RPMI7951 (cell line): ENCODE data around the gene RNF11. TPM values are rescaled to one million over a fixed set of nuclear protein-coding genes. Genes with fewer than 3 reads are reported as not detected.
A peak's percentile ranks its signal among the peaks of the same experiment; 100 is the strongest.
"Not testable (repeated sequence)": the region's sequence is repeated elsewhere in the genome, so short reads cannot be mapped to it uniquely, and the experiment has no call there.

Source experiments
- DNase-seq: peaks from one replicate; pipeline ENCODE4 v3.0.0-alpha.2; 2012; ENCODE audit warnings: low read depth
- total RNA-seq: library from RNA; depleted of rRNA; stranded (reverse); fragments of >200 nt; shearing (Covaris generic); gene quantifications from 2 replicates; pipeline ENCODE4 v1.2.3, GENCODE V29; 2014; rRNA removed

RNF11 gene
- total RNA-seq = 147 and 164 TPM in 2 replicates

DNA sequence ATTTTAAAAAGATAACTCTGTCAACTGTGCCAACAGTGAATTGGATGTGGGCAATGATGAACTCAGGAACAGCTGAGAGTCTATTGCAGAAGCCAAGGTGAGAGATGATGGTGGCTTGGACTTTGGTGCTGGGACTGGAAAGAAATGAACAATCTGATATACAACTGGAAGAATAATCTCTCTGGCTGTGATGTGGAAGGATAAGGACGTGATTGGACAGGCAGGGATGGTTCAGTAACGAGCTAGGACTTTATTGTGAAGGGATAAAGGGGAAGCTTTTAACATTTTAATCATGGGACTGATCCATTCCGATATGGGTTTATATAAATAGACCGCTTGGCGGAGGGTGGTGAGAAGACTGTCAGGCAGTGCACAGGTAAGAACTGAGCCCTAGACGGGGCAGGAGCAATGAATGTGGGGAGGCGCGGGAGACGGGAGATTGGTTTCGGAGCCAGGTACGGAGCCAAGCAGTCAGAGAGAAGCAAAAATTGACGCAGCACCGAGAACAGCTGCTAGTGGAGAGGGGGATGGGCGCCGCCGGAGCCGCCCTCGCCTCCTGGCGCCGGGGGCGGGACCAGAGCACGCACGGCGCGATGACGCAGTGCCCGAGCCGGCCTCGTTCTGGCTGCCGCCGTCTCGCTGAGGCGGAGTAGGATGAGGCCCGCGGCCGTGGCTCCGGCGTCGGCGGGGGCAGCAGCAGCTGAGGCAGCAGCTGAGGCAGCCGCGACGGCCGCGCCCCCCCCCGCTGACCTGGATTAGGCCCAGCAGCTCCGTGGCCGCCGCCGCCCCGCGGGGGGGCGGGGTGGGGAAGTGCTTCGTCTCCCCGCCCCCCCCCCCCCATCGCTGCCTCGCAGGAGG is at the start of gene RNF11:
Gene RNF11 (plus strand): TSS at position 601 of the 858 bp plus-strand sequence. CDS start 484 bp downstream, outside the sequence.
- peak; percentile 87 for DNase-seq

DNA sequence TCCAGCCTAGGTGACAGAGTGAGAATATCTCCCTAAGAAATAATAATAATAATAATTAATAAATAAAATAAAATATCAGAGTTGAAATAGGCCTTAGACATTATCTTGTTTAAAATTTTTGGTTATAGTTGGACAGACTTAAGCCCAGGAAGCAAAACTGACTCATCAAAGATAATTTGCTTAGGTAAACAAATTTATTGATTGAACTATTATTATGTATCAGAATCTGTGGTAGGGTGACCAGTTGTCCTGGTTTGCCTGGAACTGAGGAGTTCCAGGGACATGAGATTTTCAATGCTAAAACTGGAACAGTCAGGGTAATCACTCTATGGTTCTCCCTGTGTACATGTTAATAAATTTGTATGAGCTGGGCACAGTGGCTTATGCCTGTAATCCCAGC is 47.8 kb upstream of the RNF11 start:
- no peak for DNase-seq

GRCh38 chr1:51189421-51190073 is 46.5 kb upstream of the RNF11 start:
- peak; percentile 63 for DNase-seq

GRCh38 chr1:51190961-51191360 is 45.1 kb upstream of the RNF11 start:
- DNase-seq = no peak

GRCh38 chr1:51192213-51192843 is 43.7 kb upstream of the RNF11 start:
- DNase-seq = peak; percentile 67

DNA sequence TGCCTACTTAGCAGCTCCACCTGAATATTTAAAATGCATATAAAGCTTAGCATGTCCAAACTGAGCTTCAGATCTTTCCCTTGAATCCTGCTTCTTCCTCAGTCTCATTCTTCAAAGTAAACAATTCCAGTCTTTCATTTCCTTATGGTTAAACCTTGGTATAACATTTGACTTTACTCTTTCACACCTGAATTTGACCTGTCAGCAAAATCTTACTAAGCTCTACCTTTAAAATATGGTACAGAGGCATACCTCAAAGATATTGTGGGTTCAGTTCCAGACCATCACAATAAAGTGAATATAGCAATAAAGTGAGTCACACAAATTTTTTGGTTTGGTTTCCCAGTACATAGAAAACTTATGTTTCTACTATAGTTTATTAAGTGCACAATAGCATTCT is 42.5 kb upstream of the RNF11 start:
- DNase-seq = no peak

- DNase-seq = no peak
These were observed 32.8 kb upstream of the RNF11 start for GRCh38 chr1:51203121-51203873.

DNA sequence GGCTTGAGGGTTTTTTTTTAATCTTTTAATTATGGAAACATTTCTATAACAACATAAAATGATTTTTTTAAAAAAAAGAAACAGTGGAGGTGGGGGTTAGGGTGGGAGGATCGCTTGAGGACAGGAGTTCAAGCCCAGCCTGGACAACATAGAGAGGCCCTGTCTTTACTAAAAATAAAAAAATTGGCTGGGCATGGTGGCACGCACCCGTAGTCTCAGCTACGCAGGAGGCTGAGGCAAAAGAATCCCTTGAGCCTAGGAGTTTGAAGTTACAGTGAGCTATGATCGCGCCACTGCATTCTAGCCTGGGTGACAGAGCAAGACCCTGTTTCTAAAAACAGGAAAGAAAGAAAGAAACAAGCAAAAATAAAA is 32.2 kb upstream of the RNF11 start:
- no peak for DNase-seq

GRCh38 chr1:51210055-51210454 is 26.0 kb upstream of the RNF11 start:
- DNase-seq = no peak

DNA sequence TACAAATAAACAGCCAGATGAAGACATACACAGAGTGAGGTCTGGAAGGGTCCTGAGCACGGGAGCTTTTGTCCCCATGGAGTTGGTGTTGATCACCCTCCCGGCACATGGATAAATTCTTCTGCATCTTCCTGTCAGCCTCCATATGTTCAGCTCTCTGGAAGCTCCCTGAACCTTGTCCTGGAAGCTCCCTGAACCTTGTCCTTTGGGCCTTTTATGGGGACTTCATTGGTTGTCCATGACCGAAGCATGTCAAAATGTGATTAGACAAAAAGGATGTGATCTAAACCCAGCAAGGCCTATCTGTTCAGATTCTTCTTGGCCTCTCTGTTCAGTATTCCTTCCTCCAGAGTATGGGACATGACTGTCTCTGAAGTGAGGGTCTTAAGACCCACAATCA is 25.4 kb upstream of the RNF11 start:
- DNase-seq = no peak

GRCh38 chr1:51214615-51215131 is 21.4 kb upstream of the RNF11 start:
- DNase-seq = peak; percentile 54

- no peak for DNase-seq
These were observed 20.9 kb upstream of the RNF11 start for GRCh38 chr1:51215169-51215568.

GRCh38 chr1:51216631-51217030 is 19.4 kb upstream of the RNF11 start:
- DNase-seq = no peak

- no peak for DNase-seq
These were observed 19.0 kb upstream of the RNF11 start for GRCh38 chr1:51217101-51217500.

DNA sequence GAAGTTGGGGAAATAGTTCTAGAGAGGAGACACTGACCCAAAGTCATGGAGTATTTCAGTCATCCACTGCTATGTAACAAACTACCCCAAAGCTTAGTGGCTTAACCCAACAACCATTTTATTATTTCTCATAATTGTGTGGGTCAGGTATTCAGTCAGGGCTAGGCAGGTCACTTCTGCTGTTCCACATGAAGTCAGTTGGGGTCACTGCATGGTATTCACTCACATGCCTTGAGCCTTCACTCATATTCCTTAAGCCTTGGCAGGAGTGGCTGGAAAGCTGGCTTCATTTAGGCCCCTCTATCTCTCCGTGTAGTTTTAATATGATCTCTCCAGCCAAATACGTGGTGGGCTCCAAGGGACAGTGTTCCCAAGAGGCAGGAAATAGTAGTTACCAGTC is 17.5 kb upstream of the RNF11 start:
- no peak for DNase-seq

DNA sequence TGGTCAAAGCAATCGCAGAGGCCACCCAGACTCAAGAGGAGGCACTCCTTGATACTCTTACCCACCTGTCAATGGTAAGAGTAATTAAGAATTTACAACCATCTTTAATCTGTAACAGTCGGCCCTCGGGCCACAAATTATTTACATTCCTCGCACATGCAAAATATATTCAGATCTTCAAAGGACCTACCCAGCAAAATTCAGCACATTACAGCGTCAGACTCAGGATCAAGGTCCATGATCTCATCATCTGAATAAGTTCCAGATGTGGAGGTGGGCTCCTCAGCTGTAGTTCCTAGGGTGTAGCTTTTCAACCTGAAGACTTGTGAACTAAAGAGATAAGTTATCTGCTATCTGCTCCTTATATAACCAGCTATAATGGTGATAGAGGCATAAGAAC is 17.1 kb upstream of the RNF11 start:
- no peak for DNase-seq

DNA sequence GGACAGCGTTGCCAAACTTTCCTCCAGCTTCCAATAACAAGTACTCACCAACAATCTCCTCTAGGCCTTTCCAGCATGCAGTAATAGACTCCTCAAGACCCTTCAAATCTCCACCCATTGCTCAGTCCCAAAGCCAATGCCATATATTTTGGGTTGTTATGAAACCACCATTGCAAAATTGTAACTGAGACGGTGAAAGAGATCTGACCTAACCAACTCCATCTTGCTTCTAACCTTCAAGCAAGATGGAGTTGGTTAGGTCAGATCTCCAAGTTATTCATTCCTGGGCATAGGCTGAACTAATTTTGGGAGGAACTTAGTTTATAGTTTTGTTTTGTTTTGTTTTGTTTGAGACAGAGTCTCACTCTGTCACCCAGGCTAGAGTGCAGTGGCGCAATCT is 14.5 kb upstream of the RNF11 start:
- DNase-seq = not testable (repeated sequence)

DNA sequence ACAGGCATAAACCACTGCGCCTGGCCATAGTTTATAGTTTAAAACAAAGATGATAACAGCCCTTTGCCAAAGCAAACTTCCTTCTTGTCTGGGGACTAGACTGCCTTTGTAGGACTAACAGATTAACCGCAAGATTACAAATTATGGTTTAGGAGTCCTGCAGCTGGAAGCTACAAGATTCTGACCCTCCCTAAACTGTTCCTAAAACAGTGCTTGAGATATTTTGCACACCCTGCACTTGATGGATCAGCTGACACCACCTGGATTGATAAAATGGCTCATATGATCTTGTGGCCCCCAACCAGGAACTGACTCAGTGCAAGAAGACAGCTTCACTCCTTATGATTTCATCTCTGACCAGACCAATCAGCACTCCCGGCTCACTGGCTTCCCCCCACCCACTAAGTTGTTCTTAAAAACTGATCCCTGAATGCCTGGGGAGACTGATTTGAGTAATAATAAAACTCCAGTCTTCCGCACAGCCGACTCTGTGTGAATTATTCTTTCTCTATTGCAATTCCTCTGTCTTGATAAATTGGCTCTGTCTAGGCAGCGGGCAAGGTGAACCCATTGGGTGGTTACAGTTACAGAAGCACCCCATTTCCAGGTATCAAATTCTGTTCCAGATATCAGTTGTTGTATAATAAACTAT is 13.8 kb upstream of the RNF11 start:
- no peak for DNase-seq

GRCh38 chr1:51222809-51223208 is 13.3 kb upstream of the RNF11 start:
- no peak for DNase-seq

DNA sequence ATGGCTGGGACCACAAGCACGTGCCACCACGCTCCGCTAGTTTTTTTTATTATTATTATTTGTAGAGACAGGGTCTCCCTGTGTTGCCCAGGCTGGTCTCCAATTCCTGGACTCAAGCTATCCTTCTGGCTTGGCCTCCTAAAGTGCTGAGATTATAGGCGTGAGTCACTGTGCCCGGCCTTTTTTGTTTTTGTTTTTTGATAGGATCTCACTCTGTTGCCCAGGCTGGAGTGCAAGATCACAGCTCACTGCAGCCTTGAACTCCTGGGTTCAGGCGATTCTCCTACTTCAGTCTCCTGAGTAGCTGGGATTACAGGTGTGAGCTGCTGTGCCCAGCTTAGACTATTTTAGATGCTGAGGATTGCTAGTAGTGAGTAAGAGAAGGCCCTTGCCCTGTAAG is 11.8 kb upstream of the RNF11 start:
- DNase-seq = no peak

DNA sequence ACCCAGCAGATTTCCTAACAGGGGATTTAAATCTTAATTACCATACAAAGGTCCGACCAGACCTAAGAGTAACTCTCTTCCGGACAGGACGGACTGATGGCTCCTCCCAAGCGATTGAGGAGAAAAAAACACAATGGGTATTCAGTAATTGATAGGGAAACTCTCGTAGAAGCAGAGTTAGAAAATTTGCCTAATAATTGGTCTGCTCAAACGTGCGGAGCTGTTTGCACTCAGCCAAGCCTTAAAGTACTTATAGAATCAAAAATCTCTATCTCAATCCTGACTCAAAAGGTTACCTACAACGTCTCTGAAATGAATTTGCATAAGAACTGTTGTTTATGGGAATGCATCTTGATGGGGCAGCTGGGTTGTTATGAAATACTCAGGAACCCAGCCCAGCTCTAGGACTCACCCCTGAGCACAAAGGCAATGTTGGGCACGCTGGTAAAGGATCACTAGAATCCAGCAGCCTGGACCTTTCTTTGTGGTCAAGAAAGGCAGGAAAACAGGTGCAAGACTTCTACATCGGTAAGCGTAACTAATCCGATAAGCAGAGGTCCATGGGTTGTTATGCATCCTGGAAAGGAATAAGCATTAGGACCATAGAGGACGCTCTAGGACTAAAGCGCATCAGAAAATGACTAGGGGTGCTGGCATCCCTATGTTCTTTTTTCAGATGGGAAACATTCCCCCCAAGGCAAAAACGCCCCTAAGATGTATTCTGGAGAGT is 8.7 kb upstream of the RNF11 start:
- DNase-seq = not testable (repeated sequence)
